Fibroblast of gingiva (primary cell): ENCODE measurements around the gene KIF22.
"Not testable (repeated sequence)": the region's sequence is repeated elsewhere in the genome, so short reads cannot be mapped to it uniquely, and the experiment has no call there.

Source experiments
- DNase-seq: peaks from one replicate; pipeline ENCODE4 v3.0.0-alpha.2; 2011; ENCODE audit warnings: low read depth

Gene KIF22

DNA sequence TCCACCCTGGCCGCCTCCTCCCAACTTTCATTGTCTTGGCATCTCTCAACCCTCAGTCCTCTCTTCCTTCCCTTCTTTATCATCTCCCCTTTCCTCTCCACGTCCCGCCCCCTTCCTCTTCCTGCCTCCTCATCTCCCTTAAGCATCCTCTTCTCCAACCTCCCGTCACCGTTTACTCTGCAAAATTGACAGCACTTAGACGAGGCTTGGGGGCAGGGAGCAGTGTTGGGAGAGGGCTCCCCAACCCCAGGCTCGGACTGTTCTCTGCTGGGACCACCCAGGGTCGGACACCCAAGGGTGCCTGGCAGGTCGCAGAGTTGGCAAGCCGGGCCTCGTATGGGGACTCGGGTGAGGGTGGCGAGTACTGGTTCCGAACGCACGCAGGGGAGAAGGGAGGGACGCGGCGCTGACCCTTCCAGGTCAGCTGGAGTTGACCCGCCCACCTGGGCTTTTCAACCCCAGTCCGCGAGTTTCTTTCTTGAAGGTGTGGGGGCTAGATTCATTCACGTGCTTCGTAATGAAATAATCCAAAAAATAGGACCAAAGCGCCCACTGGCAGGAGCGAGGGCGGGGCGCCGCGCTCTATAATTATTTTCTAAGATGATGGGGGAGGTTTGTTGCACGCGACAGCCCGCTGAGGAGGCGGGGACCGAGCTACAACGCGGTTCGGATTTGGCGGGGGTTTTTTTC, 24.6 kb downstream of the KIF22 start:
- DNase-seq: no peak

GRCh38 chr16:29815793-29816693, 25.5 kb downstream of the KIF22 start, which contains the start of gene PAGR1:
Gene PAGR1 (plus strand): TSS chr16:29816152. CDS start chr16:29816526, 374 bp downstream.
- peak; percentile 100 for DNase-seq

GRCh38 chr16:29816694-29817441, 26.3 kb downstream of the KIF22 start:
- DNase-seq: peak; percentile 71

- no peak for DNase-seq
Measured at GRCh38 chr16:29818082-29818481, 27.5 kb downstream of the KIF22 start.

- DNase-seq: no peak
Measured at GRCh38 chr16:29819506-29819905, 29.0 kb downstream of the KIF22 start.

DNA sequence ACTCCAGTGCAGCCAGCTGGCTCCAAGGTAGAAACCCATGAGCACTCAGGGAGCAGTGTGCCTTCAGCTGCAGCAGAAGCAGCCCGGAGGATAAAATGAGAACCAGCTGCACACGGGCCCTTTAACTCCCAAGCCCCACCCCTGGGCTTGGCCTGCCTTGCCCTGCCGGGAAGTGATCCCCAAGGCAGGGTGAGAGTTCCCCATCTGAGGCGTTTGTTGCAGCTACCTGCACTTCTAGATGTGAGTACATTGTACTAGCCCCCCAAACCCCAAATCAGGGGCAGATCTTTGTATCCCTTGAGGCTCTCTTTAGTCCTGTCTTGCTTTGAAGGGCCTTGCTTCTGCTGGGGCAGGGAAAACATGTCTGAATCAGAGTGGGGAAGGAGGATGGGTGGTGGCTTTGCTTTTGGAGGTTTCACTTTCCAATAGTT, 29.7 kb downstream of the KIF22 start, which contains the start of gene MVP:
Gene MVP (plus strand): TSS at position 192 of the 431 bp plus-strand sequence. CDS start 10,088 bp downstream, outside the sequence.
- peak; percentile 72 for DNase-seq

DNA sequence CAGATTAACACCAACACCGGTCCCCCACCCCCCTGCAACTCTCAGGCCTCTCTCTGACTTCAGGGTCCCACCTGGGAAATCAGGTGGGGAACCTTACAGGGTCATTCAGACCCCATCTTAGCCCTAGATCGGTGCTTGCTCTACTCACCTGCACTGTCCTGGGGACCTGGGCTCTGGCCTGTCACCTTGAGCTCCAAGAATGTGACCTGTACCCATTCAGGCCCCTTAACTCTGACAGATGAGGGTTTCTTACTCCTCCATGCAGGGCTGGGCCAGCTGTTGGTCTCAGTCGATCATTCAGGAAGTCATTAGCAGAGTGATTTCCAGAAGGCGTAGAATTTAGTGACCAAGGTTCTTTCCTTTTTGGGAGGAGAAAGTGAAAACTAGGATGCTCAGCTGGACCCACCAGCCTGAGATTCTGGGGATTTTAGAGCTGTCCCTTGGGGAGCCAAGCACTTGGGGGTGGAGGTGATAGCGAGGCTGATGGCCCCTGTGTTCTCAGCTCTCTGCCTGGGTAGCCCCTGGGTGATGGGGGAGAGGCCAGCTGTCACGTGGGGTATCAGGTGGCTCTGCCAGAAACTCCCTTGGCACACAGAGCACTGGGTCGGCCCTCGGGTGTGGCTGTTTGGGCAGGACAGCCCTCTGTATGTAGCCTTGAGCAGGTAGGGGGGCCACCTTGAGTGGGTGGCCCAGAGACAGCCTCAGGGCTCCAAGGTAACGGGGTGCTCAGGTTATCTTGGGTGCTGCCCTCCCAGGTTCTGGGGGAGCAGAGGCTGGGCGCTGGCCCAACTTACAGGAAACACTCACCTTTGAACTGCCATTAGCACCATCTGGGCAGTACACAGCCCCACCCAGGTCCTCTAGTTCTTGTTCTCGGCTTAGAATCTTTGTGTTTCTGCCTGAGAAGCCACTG, 30.4 kb downstream of the KIF22 start:
- peak; percentile 54 for DNase-seq

DNA sequence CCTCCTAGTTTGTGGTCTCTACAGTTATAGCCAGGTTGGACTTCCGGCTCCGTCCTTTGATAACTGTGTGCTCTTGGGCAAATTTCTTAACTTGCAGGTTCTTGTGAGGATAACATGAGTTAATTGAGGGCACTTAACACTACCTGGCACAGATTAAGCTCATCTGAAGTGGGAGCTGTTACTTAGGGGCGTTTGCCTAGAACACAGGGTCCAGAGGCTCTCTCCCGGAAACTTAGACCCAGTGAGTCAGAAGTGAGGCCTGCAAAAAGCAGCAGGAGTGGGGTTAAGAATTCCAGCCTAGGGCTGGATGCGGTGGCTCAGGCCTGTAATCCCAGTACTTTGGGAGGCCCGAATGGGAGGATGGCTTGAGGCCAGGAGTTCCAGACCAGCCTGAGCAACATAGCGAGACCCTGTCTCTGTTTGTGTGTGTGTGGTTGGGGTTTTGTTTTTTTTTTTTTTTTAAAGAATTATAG, 31.1 kb downstream of the KIF22 start:
- DNase-seq: peak; percentile 70

DNA sequence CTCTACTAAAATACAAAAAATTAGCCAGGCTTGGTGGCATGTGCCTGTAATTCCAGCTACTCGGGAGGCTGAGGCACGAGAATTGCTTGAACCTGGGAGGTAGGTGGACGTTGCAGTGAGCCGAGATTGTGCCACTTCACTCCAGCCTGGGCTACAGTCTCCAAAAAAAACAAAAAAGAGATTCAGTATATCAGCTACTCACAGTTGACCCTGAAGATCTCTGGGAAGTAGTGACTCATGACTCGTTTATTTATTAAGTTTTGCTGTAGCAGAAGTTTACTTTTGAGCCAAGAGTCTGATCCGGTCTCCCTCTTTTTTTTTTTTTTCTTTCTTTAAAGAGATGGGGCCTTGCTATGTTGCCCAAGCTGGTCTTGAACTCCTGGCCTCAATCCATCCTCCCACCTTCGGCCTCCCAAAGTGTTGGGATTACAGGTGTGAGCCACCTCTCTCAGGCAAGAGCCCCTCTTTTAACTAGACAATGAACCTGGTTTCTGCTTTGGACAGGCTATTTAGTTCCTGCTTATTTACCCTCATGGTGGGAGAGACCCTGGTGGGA, 34.1 kb downstream of the KIF22 start:
- DNase-seq: peak; percentile 57

- peak; percentile 54 for DNase-seq
Measured at GRCh38 chr16:29825145-29826044, 34.8 kb downstream of the KIF22 start.

DNA sequence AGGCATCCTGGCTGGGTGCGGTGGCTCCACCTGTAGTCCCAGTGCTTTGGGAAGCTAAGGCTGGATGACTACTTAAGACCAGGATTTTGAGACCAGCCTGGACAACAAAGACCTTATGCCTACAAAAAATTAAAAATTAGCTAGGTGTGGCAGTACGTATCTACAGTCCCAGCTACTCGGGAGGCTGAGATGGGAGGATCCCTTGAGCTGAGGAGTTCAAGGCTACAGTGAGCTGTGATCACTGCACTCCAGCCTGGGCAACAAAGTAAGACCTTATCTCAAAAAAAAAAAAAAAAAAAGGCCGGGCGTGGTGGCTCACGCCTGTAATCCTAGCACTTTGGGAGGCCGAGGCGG, 35.8 kb downstream of the KIF22 start:
- no peak for DNase-seq

DNA sequence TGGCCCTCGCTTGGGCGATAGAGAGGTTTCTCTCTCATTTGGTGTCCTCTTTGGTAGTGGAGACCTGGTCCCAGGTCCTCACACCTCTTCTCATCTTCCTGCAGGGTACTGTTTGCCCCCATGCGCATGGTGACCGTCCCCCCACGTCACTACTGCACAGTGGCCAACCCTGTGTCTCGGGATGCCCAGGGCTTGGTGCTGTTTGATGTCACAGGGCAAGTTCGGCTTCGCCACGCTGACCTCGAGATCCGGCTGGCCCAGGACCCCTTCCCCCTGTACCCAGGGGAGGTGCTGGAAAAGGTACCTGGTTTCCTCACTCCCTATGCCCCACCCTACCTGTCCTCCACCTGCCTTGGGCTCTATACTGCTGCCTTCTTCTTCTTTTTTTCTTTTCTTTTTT, 40.2 kb downstream of the KIF22 start:
- no peak for DNase-seq

- no peak for DNase-seq
Measured at GRCh38 chr16:29831490-29831889, 40.9 kb downstream of the KIF22 start.

DNA sequence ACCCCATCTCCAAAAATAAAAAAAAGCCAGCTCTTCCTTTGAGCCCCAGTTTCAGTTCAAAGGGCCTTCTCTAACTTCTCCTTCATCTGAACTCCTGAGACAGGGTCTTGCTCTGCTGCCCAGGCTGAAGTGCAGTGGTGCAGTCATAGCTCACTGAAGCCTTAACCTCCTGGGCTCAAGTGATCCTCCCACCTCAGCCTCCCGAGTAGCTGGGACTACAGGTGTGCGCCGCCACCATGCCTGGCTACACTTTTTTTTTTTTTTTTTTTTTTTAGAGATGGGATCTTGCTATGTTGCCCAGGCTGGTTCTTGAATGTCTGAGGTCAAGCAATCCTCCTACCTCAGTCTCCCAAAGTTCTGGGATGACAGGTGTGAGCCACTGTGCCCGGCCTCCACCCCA, 42.7 kb downstream of the KIF22 start:
- DNase-seq: not testable (repeated sequence)

GRCh38 chr16:29834079-29834478, 43.5 kb downstream of the KIF22 start:
- no peak for DNase-seq

DNA sequence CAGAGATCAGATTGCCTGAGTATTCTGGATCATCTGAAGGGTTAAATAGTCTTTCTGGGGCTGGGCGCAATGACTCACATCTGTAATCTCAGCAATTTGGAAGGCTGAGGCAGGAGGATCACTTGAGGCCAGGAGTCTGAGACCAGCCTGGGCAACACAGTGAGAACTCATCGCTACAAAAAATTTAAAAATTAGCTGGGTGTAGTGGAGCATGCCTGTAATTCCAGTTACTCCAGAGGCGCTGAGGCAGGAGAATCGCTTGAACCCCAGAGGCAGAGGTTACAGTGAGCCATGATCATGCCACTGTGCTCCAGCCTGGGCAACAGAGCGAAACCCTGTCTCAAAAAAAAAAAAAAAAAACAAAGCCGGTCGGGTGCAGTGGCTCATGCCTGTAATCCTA, 45.4 kb downstream of the KIF22 start:
- no peak for DNase-seq

- DNase-seq: no peak
Measured at GRCh38 chr16:29836623-29837022, 46.1 kb downstream of the KIF22 start.

DNA sequence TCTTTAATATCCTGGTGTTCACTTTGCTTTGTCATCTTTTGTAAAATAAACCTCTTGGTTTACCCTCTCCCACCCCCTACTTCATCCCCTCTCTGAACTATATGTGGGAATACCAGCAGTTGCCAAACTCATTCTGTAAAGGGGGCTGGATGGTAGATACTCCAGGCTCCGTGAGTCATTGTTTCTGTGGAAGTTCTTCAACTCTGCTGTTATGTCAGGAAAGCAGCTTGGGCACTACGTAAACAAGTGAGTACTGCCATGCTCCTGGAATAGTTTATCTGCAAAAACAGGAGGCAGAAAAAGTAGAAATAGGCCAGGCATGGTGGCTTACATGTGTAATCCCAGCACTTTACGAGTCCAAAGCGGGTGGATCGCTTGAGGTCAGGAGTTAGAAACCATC, 47.3 kb downstream of the KIF22 start:
- DNase-seq: no peak

- DNase-seq: no peak
Measured at GRCh38 chr16:29839822-29840221, 49.3 kb downstream of the KIF22 start.

- no peak for DNase-seq
Measured at GRCh38 chr16:29840240-29840639, 49.7 kb downstream of the KIF22 start.
